IMR-90 (cell line): ENCODE results near the gene OTOG. TPM values are rescaled to one million over a fixed set of nuclear protein-coding genes. Genes with fewer than 3 reads are reported as not detected.

Experiments
- ATAC-seq: fragments of 200-7000 bp; cut with Tn5 transposase; 2 replicates; pipeline ENCODE4 v1.9.1; 2020; ENCODE audit warnings: low read depth, mild to moderate bottlenecking, moderate library complexity
- BruUV-seq: library from RNA; stranded (reverse); fragments of 400-500 nt; replicated peaks from 2 replicates; lab custom pipeline; 2021; lab: Mats Ljungman, UMichigan
- CTCF ChIA-PET: fragments of 300-600 bp; formaldehyde crosslinking; extraction: SDS; loops from one replicate; lab custom pipeline; 2021; ENCODE audit warnings: antibody characterized with exemption; lab: Yijun Ruan, JAX
- POLR2A ChIA-PET: fragments of 300-600 bp; sonication (Branson Sonifier 250); formaldehyde crosslinking; loops from one replicate; lab custom pipeline; 2022; ENCODE audit warnings: antibody characterized with exemption; ENCODE audit not compliant: unreplicated experiment; lab: Charles Lee
- DNase-seq: peaks from one replicate; pipeline ENCODE4 v3.0.0; 2013
- H2AFZ ChIP-seq: replicated peaks from 2 replicates; pipeline ENCODE3; 2013; ENCODE audit warnings: low read length, mild to moderate bottlenecking; ENCODE audit not compliant: poor library complexity
- H2AK5ac ChIP-seq: 2 replicates; pipeline ENCODE4 v1.6.1; 2013; ENCODE audit warnings: low read depth, low read length, inconsistent platforms
- H2AK9ac ChIP-seq: replicated peaks from 2 replicates; pipeline ENCODE3; 2013; ENCODE audit warnings: mild to moderate bottlenecking, low read depth, low read length, moderate library complexity; ENCODE audit not compliant: poor library complexity
- H2BK120ac ChIP-seq: 2 replicates; pipeline ENCODE4 v1.6.1; 2013; ENCODE audit warnings: low read depth, low read length, inconsistent platforms
- H2BK15ac ChIP-seq: 3 replicates; pipeline ENCODE4 v1.6.1; 2013; ENCODE audit warnings: low read depth, low read length, inconsistent platforms
- H2BK20ac ChIP-seq: 2 replicates; pipeline ENCODE4 v1.6.1; 2013; ENCODE audit warnings: low read depth, mild to moderate bottlenecking, inconsistent platforms, low read length, moderate library complexity
- H2BK5ac ChIP-seq: 2 replicates; pipeline ENCODE4 v1.6.1; 2013; ENCODE audit warnings: mild to moderate bottlenecking, low read depth, low read length, inconsistent platforms; ENCODE audit not compliant: poor library complexity, severe bottlenecking
- H3K14ac ChIP-seq: replicated peaks from 2 replicates; pipeline ENCODE4 v1.6.1; 2013; ENCODE audit warnings: low read depth, low read length, inconsistent platforms
- H3K18ac ChIP-seq: 2 replicates; pipeline ENCODE4 v1.6.1; 2013; ENCODE audit warnings: low read depth, low read length, control low read depth
- H3K23ac ChIP-seq: 2 replicates; pipeline ENCODE4 v1.6.1; 2013; ENCODE audit warnings: low read depth, low read length, inconsistent platforms
- H3K27ac ChIP-seq: 2 replicates; pipeline ENCODE4 v1.5.1; 2013; ENCODE audit warnings: mild to moderate bottlenecking, control low read depth, low read length; ENCODE audit not compliant: insufficient read depth
- H3K27me3 ChIP-seq: 2 replicates; pipeline ENCODE4 v1.6.1; 2013; ENCODE audit warnings: low read length; ENCODE audit not compliant: control insufficient read depth, insufficient read depth
- H3K36me3 ChIP-seq: 2 replicates; pipeline ENCODE4 v1.6.1; 2013; ENCODE audit warnings: low read length, mixed read lengths; ENCODE audit not compliant: control insufficient read depth, insufficient read depth
- H3K4ac ChIP-seq: 2 replicates; pipeline ENCODE4 v1.6.1; 2013; ENCODE audit warnings: low read depth, low read length, inconsistent platforms
- H3K4me1 ChIP-seq: 2 replicates; pipeline ENCODE4 v1.6.1; 2013; ENCODE audit warnings: low read length, mixed read lengths; ENCODE audit not compliant: control insufficient read depth, insufficient read depth
- H3K4me2 ChIP-seq: 2 replicates; pipeline ENCODE4 v1.6.1; 2013; ENCODE audit warnings: low read depth, mild to moderate bottlenecking, control low read depth, low read length, moderate library complexity
- H3K4me3 ChIP-seq: 2 replicates; pipeline ENCODE4 v1.5.1; 2013; ENCODE audit warnings: low read depth, mild to moderate bottlenecking, control low read depth, low read length, moderate library complexity; ENCODE audit not compliant: insufficient read depth
- H3K56ac ChIP-seq: 2 replicates; pipeline ENCODE4 v1.6.1; 2013; ENCODE audit warnings: low read length, inconsistent platforms; ENCODE audit not compliant: insufficient read depth; ENCODE audit errors: extremely low read depth
- H3K79me1 ChIP-seq, 2 experiments: 2 replicates each; pipeline ENCODE4 v1.6.1; 2013; ENCODE audit warnings: low read length in 2 of 2, inconsistent platforms in 1 of 2, low read depth in 1 of 2
- H3K9ac ChIP-seq: 2 replicates; pipeline ENCODE4 v1.6.1; 2013; ENCODE audit warnings: low read depth, low read length, control low read depth
- H3K9me1 ChIP-seq: 2 replicates; pipeline ENCODE4 v1.6.1; 2013; ENCODE audit warnings: low read length, inconsistent platforms; ENCODE audit not compliant: insufficient read depth
- H3K9me3 ChIP-seq: 2 replicates; pipeline ENCODE4 v1.6.1; 2013; ENCODE audit warnings: low read length; ENCODE audit not compliant: control insufficient read depth, insufficient read depth
- H4K20me1 ChIP-seq: 2 replicates; pipeline ENCODE4 v1.6.1; 2013; ENCODE audit warnings: low read length, inconsistent platforms; ENCODE audit not compliant: insufficient read depth
- H4K5ac ChIP-seq: 2 replicates; pipeline ENCODE4 v1.6.1; 2013; ENCODE audit warnings: mild to moderate bottlenecking, low read depth, low read length, control low read depth
- H4K8ac ChIP-seq, 2 experiments: 2 replicates each; pipeline ENCODE4 v1.6.1; 2013; ENCODE audit warnings: low read depth in 2 of 2, low read length in 2 of 2, control low read depth in 1 of 2, inconsistent platforms in 1 of 2
- H4K91ac ChIP-seq: 2 replicates; pipeline ENCODE4 v1.6.1; 2013; ENCODE audit warnings: low read depth, low read length, inconsistent platforms; ENCODE audit not compliant: insufficient read depth
- NFE2L2 ChIP-seq: fragments of 150-350 bp; IDR thresholded peaks from 2 replicates; pipeline ENCODE4 v1.6.1; 2016; ENCODE audit warnings: low read depth, mild to moderate bottlenecking, low read length
- WGBS, 2 experiments: methylation state at CpG; one replicate each; pipeline versions ENCODE4 v1.1.5 to v1.1.7; 2013; ENCODE audit warnings: missing lambda C conversion rate in 2 of 2; ENCODE audit not compliant: insufficient read length in 1 of 2; ENCODE audit errors: extremely low coverage in 2 of 2; 5-methylcytosine and 5-hydroxymethylcytosine counted together
- dilution Hi-C: fragments of 300-500 bp; cut with HindIII; formaldehyde crosslinking; loops from one replicate; pipeline ENCODE4 v1.14.3; 2018; ENCODE audit warnings: low sequenced_read_pairs; ENCODE audit not compliant: unreplicated experiment
- in situ Hi-C: fragments of 300-500 bp; cut with MboI; formaldehyde crosslinking; loops from 3 replicates; pipeline ENCODE4 v1.14.3; 2019; ENCODE audit warnings: low sequenced_read_pairs, inconsistent platforms, mixed read lengths
- intact Hi-C: fragments of 100-400 bp; cut with micrococcal nuclease; formaldehyde crosslinking; loops from 2 replicates; pipeline ENCODE4 v1.10.0; 2022
- polyA plus RNA-seq, 3 experiments: library from polyadenylated mRNA; depleted of rRNA; stranded (reverse); fragments of >200 nt; gene quantifications; 2 replicates each; pipeline ENCODE4 v1.2.3, GENCODE V29; 2012; ENCODE audit warnings: low replicate concordance in 1 of 3
- total RNA-seq: library from RNA; depleted of rRNA; stranded (reverse); fragments of >200 nt; gene quantifications from 2 replicates; pipeline ENCODE4 v1.2.3, GENCODE V29; 2012
- TF ChIP-seq, protein P1 (sequence below): fragments of 150-350 bp; IDR thresholded peaks from 2 replicates; pipeline ENCODE4 v1.6.1; 2017; ENCODE audit warnings: mild to moderate bottlenecking, antibody characterized with exemption, low read length, low read depth
- TF ChIP-seq, protein P2 (sequence below): fragments of 150-350 bp; IDR thresholded peaks from 2 replicates; pipeline ENCODE4 v1.6.1; 2016; ENCODE audit warnings: low read depth, mild to moderate bottlenecking, low read length, moderate library complexity, borderline replicate concordance
- TF ChIP-seq, protein P3 (sequence below): conservative IDR thresholded peaks from 2 replicates; pipeline ENCODE4 v1.5.1; 2012; ENCODE audit warnings: mild to moderate bottlenecking, low read depth, low read length, improper control_type of control experiment

The OTOG gene
- total and polyA plus RNA-seq, 2 of the 4 experiments (the other 2 are of a cell fraction), result not detected

DNA sequence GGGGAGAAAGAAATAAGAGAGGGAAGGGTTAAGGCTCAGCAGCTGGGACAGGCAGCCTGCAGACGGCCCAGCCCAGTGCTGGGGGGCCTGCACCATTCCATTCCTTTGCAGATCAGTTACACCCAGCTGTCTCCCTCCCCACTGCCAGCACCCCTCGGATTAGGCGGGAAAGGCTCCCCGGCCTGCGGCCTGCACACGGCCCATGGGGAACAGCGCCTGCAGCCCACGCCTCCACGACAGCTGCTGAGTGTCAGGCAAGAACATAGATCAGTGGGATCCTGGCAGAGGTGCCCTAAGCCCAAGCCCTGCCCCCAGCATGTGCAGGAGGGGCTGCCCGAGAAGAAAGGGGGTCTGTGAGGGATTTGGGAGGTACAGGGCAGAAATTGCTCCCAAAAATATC is 106.6 kb downstream of the OTOG start:
- in situ Hi-C loops, result no loop called here
- POLR2A ChIA-PET, result no interaction called here

More for the DNA sequence above, 106.6 kb downstream of the OTOG start:
- no peak overlapping the region for H2AK9ac ChIP-seq
- no peak overlapping the region for H2BK5ac ChIP-seq
- no peak overlapping the region for H2AFZ ChIP-seq
- no peak overlapping the region for H3K56ac ChIP-seq
- no peak overlapping the region for H4K91ac ChIP-seq
- CTCF ChIA-PET, result no interaction called here
- H3K9ac ChIP-seq, result no peak overlapping the region
- no peak overlapping the region for H3K4me3 ChIP-seq
- intact Hi-C loops (no loop called here), dilution Hi-C loops (no loop called here)
- no peaks in the 10 kb centered on the region for H3K36me3 ChIP-seq
- ATAC-seq, result no peak
- TF ChIP-seq, protein P1, sequence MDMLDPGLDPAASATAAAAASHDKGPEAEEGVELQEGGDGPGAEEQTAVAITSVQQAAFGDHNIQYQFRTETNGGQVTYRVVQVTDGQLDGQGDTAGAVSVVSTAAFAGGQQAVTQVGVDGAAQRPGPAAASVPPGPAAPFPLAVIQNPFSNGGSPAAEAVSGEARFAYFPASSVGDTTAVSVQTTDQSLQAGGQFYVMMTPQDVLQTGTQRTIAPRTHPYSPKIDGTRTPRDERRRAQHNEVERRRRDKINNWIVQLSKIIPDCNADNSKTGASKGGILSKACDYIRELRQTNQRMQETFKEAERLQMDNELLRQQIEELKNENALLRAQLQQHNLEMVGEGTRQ, result no peak
- TF ChIP-seq, protein P2, sequence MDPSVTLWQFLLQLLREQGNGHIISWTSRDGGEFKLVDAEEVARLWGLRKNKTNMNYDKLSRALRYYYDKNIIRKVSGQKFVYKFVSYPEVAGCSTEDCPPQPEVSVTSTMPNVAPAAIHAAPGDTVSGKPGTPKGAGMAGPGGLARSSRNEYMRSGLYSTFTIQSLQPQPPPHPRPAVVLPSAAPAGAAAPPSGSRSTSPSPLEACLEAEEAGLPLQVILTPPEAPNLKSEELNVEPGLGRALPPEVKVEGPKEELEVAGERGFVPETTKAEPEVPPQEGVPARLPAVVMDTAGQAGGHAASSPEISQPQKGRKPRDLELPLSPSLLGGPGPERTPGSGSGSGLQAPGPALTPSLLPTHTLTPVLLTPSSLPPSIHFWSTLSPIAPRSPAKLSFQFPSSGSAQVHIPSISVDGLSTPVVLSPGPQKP, result no peak
- TF ChIP-seq, protein P3, sequence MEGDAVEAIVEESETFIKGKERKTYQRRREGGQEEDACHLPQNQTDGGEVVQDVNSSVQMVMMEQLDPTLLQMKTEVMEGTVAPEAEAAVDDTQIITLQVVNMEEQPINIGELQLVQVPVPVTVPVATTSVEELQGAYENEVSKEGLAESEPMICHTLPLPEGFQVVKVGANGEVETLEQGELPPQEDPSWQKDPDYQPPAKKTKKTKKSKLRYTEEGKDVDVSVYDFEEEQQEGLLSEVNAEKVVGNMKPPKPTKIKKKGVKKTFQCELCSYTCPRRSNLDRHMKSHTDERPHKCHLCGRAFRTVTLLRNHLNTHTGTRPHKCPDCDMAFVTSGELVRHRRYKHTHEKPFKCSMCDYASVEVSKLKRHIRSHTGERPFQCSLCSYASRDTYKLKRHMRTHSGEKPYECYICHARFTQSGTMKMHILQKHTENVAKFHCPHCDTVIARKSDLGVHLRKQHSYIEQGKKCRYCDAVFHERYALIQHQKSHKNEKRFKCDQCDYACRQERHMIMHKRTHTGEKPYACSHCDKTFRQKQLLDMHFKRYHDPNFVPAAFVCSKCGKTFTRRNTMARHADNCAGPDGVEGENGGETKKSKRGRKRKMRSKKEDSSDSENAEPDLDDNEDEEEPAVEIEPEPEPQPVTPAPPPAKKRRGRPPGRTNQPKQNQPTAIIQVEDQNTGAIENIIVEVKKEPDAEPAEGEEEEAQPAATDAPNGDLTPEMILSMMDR, result no peak
- no peak for TF ChIP-seq NFE2L2
- H3K79me1 ChIP-seq, result no peaks in the 10 kb centered on the region
- DNase-seq, result no peak
- no peaks in the 10 kb centered on the region for H4K20me1 ChIP-seq
- H3K23ac ChIP-seq, result no peak overlapping the region
- H2BK20ac ChIP-seq, result no peak overlapping the region
- H3K9me1 ChIP-seq, result no peaks in the 10 kb centered on the region
- no peak overlapping the region for H3K27ac ChIP-seq
- no peak overlapping the region for H3K4me2 ChIP-seq
- no peak overlapping the region for H2BK15ac ChIP-seq
- no peak overlapping the region for H3K4ac ChIP-seq
- no peak overlapping the region for H3K18ac ChIP-seq
- H3K27me3 ChIP-seq, result no peaks in the 10 kb centered on the region; the same call in 1 of the 2 replicates
- no peak overlapping the region for H2AK5ac ChIP-seq
- H3K4me1 ChIP-seq, result no peaks in the 10 kb centered on the region
- H3K9me3 ChIP-seq, result no peaks in the 10 kb centered on the region
- no peak overlapping the region for H4K5ac ChIP-seq
- WGBS, 2 experiments, result 21% methylated on average over 6 of the region's 10 CpGs; no CpG with 5 or more reads in 1 of the 2 experiments
- no peak overlapping the region for H3K14ac ChIP-seq
- no TSS peak for BruUV-seq
- H4K8ac ChIP-seq, result no peak overlapping the region
- H2BK120ac ChIP-seq, result no peak overlapping the region
